SH-SY5Y (cell line): ENCODE measurements around the gene MMP24.

Experiments
- GATA2 ChIP-seq: IDR thresholded peaks from 2 replicates; pipeline ENCODE4 v1.6.1; 2011; ENCODE audit warnings: mild to moderate bottlenecking, low read depth, low read length
- GATA3 ChIP-seq: IDR thresholded peaks from 2 replicates; pipeline ENCODE4 v1.6.1; 2011; ENCODE audit warnings: low read depth, mild to moderate bottlenecking, low read length, moderate library complexity

DNA sequence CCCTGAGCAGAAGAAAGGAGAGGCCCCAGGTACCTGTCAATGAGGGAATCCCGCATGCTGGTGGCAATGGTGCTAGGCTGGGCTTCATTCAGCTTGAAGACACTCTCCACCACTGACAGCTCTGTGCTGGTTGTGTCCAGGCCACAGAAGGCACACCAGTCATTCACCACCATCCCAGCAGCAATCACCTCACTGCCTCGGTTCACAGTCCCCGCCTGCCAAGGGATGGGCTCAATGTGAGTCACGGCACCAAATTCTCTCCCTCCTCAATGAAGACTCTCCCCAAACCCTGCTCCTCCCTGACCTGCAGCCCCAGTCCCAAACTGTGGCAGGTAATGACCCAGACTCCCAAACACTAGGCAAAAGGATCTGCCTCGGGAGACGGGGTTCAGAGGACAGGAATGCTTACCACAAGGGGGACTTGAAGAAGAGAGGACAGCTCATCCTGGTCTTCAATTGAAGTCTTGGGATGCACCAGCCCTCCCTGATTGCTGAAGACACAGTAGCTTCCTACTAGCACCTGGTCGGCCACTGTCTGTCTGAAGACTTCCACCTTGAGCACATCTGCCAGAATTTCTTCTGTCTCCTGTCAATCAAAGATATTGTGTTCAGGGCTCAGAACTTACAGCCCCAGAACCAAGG is 53.2 kb downstream of the MMP24 start:
- TF ChIP-seq GATA2 = no peak
- no peak for TF ChIP-seq GATA3
